GM10266 (cell line): ENCODE measurements around the gene CRTC2.
A peak's percentile ranks its signal among the peaks of the same experiment; 100 is the strongest.
"Not testable (repeated sequence)": the region's sequence is repeated elsewhere in the genome, so short reads cannot be mapped to it uniquely, and the experiment has no call there.

Source experiments
- DNase-seq: peaks from one replicate; pipeline ENCODE4 v3.0.0; 2012; ENCODE audit errors: extremely low spot score
- TF ChIP-seq, protein P1 (sequence below): IDR thresholded peaks from 2 replicates; pipeline ENCODE4 v1.5.1; 2012; ENCODE audit warnings: mild to moderate bottlenecking, low read depth; ENCODE audit not compliant: control insufficient read depth, insufficient read depth; ENCODE audit errors: missing control alignments

The CRTC2 gene

DNA sequence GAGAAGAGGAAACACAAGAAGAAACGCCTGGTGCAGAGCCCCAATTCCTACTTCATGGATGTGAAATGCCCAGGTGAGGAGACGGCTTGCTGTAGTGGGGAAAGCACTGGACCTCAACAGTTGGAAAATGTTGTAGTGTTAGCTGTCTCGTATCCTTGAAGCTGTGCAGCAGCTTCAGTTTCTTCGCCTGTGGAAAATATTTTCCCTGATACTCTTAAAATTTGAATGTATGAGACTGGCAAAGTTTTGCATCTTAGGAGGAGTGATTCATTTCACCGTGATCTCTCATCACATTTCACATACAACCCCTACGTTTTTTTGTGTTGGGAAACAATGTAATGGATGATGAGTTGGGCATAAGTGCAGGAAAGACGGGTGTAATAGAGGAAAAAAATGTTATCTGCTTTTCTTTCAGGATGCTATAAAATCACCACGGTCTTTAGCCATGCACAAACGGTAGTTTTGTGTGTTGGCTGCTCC is 32.8 kb upstream of the CRTC2 start:
- DNase-seq, result no peak

DNA sequence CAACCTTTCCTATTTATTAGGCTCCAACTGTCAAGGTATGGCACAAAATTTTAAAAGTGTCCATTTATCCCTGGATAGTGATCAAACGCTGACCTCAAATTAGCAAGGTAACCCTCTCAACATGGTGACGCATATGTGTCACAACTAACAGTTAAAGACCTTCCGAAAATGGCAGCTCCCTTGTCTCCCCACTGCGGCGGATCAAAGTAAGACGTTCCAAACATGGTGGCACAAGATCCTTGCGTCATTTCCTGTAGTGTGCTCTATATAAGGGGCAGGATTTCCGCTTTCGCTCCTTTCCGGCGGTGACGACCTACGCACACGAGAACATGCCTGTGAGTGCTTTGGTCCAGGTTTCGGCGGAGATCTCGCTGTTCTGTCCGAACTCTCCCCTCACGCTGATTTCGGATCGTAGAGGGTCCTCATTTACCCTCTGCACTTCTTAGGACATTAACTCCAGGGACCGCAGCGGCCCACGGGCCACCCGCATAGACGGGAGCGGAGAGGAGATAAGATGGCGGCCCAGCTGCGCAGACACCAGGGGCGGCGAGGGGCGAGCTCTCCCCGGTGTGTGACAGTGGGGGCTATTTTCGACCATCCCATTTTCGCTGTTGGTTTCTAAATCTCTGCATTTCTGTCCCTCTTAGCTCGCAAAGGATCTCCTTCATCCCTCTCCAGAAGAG is 32.2 kb upstream of the CRTC2 start, which contains the start of gene RPS27:
Gene RPS27, plus strand, starts transcription at position 295 of the 683 bp plus-strand sequence. Its CDS starts 35 bp downstream, at position 330.
- DNase-seq, result peak; percentile 94
- TF ChIP-seq, protein P1, sequence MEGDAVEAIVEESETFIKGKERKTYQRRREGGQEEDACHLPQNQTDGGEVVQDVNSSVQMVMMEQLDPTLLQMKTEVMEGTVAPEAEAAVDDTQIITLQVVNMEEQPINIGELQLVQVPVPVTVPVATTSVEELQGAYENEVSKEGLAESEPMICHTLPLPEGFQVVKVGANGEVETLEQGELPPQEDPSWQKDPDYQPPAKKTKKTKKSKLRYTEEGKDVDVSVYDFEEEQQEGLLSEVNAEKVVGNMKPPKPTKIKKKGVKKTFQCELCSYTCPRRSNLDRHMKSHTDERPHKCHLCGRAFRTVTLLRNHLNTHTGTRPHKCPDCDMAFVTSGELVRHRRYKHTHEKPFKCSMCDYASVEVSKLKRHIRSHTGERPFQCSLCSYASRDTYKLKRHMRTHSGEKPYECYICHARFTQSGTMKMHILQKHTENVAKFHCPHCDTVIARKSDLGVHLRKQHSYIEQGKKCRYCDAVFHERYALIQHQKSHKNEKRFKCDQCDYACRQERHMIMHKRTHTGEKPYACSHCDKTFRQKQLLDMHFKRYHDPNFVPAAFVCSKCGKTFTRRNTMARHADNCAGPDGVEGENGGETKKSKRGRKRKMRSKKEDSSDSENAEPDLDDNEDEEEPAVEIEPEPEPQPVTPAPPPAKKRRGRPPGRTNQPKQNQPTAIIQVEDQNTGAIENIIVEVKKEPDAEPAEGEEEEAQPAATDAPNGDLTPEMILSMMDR, result no peak

More for the DNA sequence above, 32.8 kb upstream of the CRTC2 start:
- TF ChIP-seq, protein P1, result no peak

- no peak for DNase-seq
- TF ChIP-seq, protein P1, result no peak
These were observed 29.2 kb upstream of the CRTC2 start for GRCh38 chr1:153987621-153988020.

DNA sequence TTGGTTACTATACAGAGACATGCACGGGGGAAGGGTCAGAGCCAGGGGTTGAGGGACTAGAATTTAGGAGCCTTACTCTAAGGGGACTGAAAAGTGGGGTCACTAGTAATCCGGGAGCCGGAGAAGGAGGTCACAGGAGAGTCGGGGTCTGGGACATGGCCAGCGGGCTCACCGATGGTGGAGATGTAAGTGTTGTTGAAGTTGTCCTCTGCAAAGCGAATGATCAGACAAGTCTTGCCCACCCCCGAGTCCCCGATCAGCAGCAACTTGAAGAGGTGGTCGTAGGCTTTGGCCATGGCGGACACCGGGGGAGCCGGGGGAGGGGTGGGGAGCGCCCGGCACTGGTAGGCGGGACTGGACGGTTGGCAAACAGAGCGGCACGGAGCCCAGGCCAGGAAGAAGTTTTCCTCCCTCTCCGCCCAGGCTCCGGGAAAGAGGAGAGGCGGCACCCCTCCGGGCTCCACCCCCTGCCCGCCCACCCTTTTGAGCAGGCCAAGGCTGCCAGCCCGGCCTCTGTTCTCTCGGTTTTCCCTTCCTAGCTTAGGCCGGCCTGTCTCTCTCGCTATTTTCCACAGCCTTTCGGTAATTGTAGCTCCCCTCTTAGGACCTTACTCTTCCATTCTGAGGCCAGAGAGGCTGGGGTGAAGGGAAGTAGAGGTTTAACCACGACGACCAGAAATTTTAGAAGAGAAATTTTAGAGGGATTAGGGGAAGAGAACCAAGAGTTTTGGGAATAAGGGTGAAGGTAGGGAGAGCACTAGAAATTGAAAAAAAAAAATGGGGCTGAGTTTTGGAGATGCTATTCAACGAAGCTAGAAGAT is 27.7 kb upstream of the CRTC2 start, which contains the start of gene RAB13:
Gene RAB13, minus strand, starts transcription at position 399 of the 821 bp plus-strand sequence. Its CDS starts 103 bp downstream, at position 296.
- TF ChIP-seq, protein P1, result no peak
- no peak for DNase-seq

- TF ChIP-seq, protein P1, result no peak
- no peak for DNase-seq
These were observed 27.0 kb upstream of the CRTC2 start for GRCh38 chr1:153985341-153985912.

- TF ChIP-seq, protein P1, result no peak
- no peak for DNase-seq
These were observed 25.9 kb upstream of the CRTC2 start for GRCh38 chr1:153984123-153984894.

GRCh38 chr1:153981735-153982134 is 23.3 kb upstream of the CRTC2 start:
- DNase-seq, result not testable (repeated sequence)

GRCh38 chr1:153979091-153979490 is 20.7 kb upstream of the CRTC2 start:
- not testable (repeated sequence) for DNase-seq
